ENCODE results near the gene FGF12. TPM values are rescaled to one million over a fixed set of nuclear protein-coding genes. Genes with fewer than 3 reads are reported as not detected.

FGF12 gene
- total and polyA plus RNA-seq, 9 donors = 3.0 to 5.4 (median 4.3) TPM

- no peaks in the 10 kb centered on the region for H3K27me3 ChIP-seq (ENCODE audit: control insufficient read depth, insufficient read depth, low read length)
- H3K4me3 ChIP-seq (ENCODE audit: low read length) = no peak overlapping the region
- no peaks in the 10 kb centered on the region for H3K4me1 ChIP-seq (ENCODE audit: control insufficient read depth, insufficient read depth, low read length)
- no CpG with 5 or more reads among the region's 6 CpGs for WGBS (ENCODE audit: insufficient coverage)
- H3K9me3 ChIP-seq (replicated peaks; ENCODE audit: control insufficient read depth, low read depth, low read length) = no peaks in the 10 kb centered on the region
- no peaks in the 10 kb centered on the region for H3K36me3 ChIP-seq (ENCODE audit: control insufficient read depth, insufficient read depth, low read length)
- H3K27ac ChIP-seq (ENCODE audit: low read length) = no peak overlapping the region
- no peak for DNase-seq
Observed at GRCh38 chr3:192170031-192170430, 557.3 kb downstream of the FGF12 start.

GRCh38 chr3:192169332-192169915 is 557.9 kb downstream of the FGF12 start:
- 100% methylated on average over 1 of the region's 4 CpGs for WGBS (ENCODE audit: insufficient coverage)
- Histone ChIP-seq H3K9me3 (replicated peaks; ENCODE audit: control insufficient read depth, low read depth, low read length) (no peaks in the 10 kb centered on the region), H3K4me3 (ENCODE audit: low read length) (no peak overlapping the region), H3K27me3 (ENCODE audit: control insufficient read depth, insufficient read depth, low read length) (no peaks in the 10 kb centered on the region), H3K36me3 (ENCODE audit: control insufficient read depth, insufficient read depth, low read length) (no peaks in the 10 kb centered on the region), H3K27ac (ENCODE audit: low read length) (no peak overlapping the region), H3K4me1 (ENCODE audit: control insufficient read depth, insufficient read depth, low read length) (no peaks in the 10 kb centered on the region)
- no peak for DNase-seq

- no peak overlapping the region for H3K4me3 ChIP-seq (ENCODE audit: low read length)
- no peak for DNase-seq
- H3K27me3 ChIP-seq (ENCODE audit: control insufficient read depth, insufficient read depth, low read length) = no peaks in the 10 kb centered on the region
- no peak overlapping the region for H3K27ac ChIP-seq (ENCODE audit: low read length)
- no peaks in the 10 kb centered on the region for H3K36me3 ChIP-seq (ENCODE audit: control insufficient read depth, insufficient read depth, low read length)
- H3K9me3 ChIP-seq (replicated peaks; ENCODE audit: control insufficient read depth, low read depth, low read length) = no peaks in the 10 kb centered on the region
- no peaks in the 10 kb centered on the region for H3K4me1 ChIP-seq (ENCODE audit: control insufficient read depth, insufficient read depth, low read length)
Observed at GRCh38 chr3:192168202-192168601, 559.1 kb downstream of the FGF12 start.

- no CpG with 5 or more reads among the region's 2 CpGs for WGBS (ENCODE audit: insufficient coverage)
- Histone ChIP-seq H3K4me3 (ENCODE audit: low read length) (no peak overlapping the region), H3K27me3 (ENCODE audit: control insufficient read depth, insufficient read depth, low read length) (no peaks in the 10 kb centered on the region), H3K27ac (ENCODE audit: low read length) (no peak overlapping the region), H3K9me3 (replicated peaks; ENCODE audit: control insufficient read depth, low read depth, low read length) (no peaks in the 10 kb centered on the region), H3K4me1 (ENCODE audit: control insufficient read depth, insufficient read depth, low read length) (no peaks in the 10 kb centered on the region), H3K36me3 (ENCODE audit: control insufficient read depth, insufficient read depth, low read length) (no peaks in the 10 kb centered on the region)
- DNase-seq = no peak
Observed at GRCh38 chr3:192165552-192165951, 561.8 kb downstream of the FGF12 start.

- no peaks in the 10 kb centered on the region for H3K4me1 ChIP-seq (ENCODE audit: control insufficient read depth, insufficient read depth, low read length)
- H3K36me3 ChIP-seq (ENCODE audit: control insufficient read depth, insufficient read depth, low read length) = no peaks in the 10 kb centered on the region
- no peak for DNase-seq
- H3K27me3 ChIP-seq (ENCODE audit: control insufficient read depth, insufficient read depth, low read length) = no peaks in the 10 kb centered on the region
- no peak overlapping the region for H3K4me3 ChIP-seq (ENCODE audit: low read length)
- H3K9me3 ChIP-seq (replicated peaks; ENCODE audit: control insufficient read depth, low read depth, low read length) = no peaks in the 10 kb centered on the region
- WGBS (ENCODE audit: insufficient coverage) = no CpG with 5 or more reads among the region's 1 CpG
- H3K27ac ChIP-seq (ENCODE audit: low read length) = no peak overlapping the region
Observed at GRCh38 chr3:192161661-192162060, 565.7 kb downstream of the FGF12 start.

- Histone ChIP-seq H3K4me1 (ENCODE audit: control insufficient read depth, insufficient read depth, low read length) (no peaks in the 10 kb centered on the region), H3K27ac (ENCODE audit: low read length) (no peak overlapping the region), H3K27me3 (ENCODE audit: control insufficient read depth, insufficient read depth, low read length) (no peaks in the 10 kb centered on the region), H3K36me3 (ENCODE audit: control insufficient read depth, insufficient read depth, low read length) (no peaks in the 10 kb centered on the region), H3K4me3 (ENCODE audit: low read length) (no peak overlapping the region), H3K9me3 (replicated peaks; ENCODE audit: control insufficient read depth, low read depth, low read length) (no peaks in the 10 kb centered on the region)
- no peak for DNase-seq
- no CpG with 5 or more reads among the region's 1 CpG for WGBS (ENCODE audit: insufficient coverage)
Observed at GRCh38 chr3:192156382-192156781, 571.0 kb downstream of the FGF12 start.

- H3K4me3 ChIP-seq (ENCODE audit: low read length) = no peak overlapping the region
- no peaks in the 10 kb centered on the region for H3K36me3 ChIP-seq (ENCODE audit: control insufficient read depth, insufficient read depth, low read length)
- H3K27ac ChIP-seq (ENCODE audit: low read length) = no peak overlapping the region
- DNase-seq = no peak
- WGBS (ENCODE audit: insufficient coverage) = no CpG with 5 or more reads among the region's 9 CpGs
- H3K9me3 ChIP-seq (replicated peaks; ENCODE audit: control insufficient read depth, low read depth, low read length) = no peaks in the 10 kb centered on the region
- no peaks in the 10 kb centered on the region for H3K27me3 ChIP-seq (ENCODE audit: control insufficient read depth, insufficient read depth, low read length)
- H3K4me1 ChIP-seq (ENCODE audit: control insufficient read depth, insufficient read depth, low read length) = no peaks in the 10 kb centered on the region
Observed at GRCh38 chr3:192155194-192155593, 572.1 kb downstream of the FGF12 start.

- H3K36me3 ChIP-seq (ENCODE audit: control insufficient read depth, insufficient read depth, low read length) = no peaks in the 10 kb centered on the region
- no peak for DNase-seq
- WGBS (ENCODE audit: insufficient coverage) = no CpG with 5 or more reads among the region's 4 CpGs
- H3K27me3 ChIP-seq (ENCODE audit: control insufficient read depth, insufficient read depth, low read length) = no peaks in the 10 kb centered on the region
- H3K4me1 ChIP-seq (ENCODE audit: control insufficient read depth, insufficient read depth, low read length) = no peaks in the 10 kb centered on the region
- H3K27ac ChIP-seq (ENCODE audit: low read length) = no peak overlapping the region
- no peak overlapping the region for H3K4me3 ChIP-seq (ENCODE audit: low read length)
- no peaks in the 10 kb centered on the region for H3K9me3 ChIP-seq (replicated peaks; ENCODE audit: control insufficient read depth, low read depth, low read length)
Observed at GRCh38 chr3:192133271-192133670, 594.1 kb downstream of the FGF12 start.

GRCh38 chr3:192130534-192131132 is 596.7 kb downstream of the FGF12 start:
- no peak overlapping the region for H3K4me3 ChIP-seq (ENCODE audit: low read length)
- DNase-seq = peak; percentile 65
- H3K27me3 ChIP-seq (ENCODE audit: control insufficient read depth, insufficient read depth, low read length) = no peaks in the 10 kb centered on the region
- H3K4me1 ChIP-seq (ENCODE audit: control insufficient read depth, insufficient read depth, low read length) = no peaks in the 10 kb centered on the region
- no peaks in the 10 kb centered on the region for H3K36me3 ChIP-seq (ENCODE audit: control insufficient read depth, insufficient read depth, low read length)
- H3K9me3 ChIP-seq (replicated peaks; ENCODE audit: control insufficient read depth, low read depth, low read length) = no peaks in the 10 kb centered on the region
- WGBS (ENCODE audit: insufficient coverage) = 33% methylated on average over 1 of the region's 4 CpGs
- H3K27ac ChIP-seq (ENCODE audit: low read length) = no peak overlapping the region

GRCh38 chr3:192129586-192129985 is 597.8 kb downstream of the FGF12 start:
- peak; percentile 13 for DNase-seq
- WGBS (ENCODE audit: insufficient coverage) = no CpG with 5 or more reads among the region's 1 CpG
- H3K4me1 ChIP-seq (ENCODE audit: control insufficient read depth, insufficient read depth, low read length) = no peaks in the 10 kb centered on the region

GRCh38 chr3:192128922-192129321 is 598.4 kb downstream of the FGF12 start:
- H3K36me3 ChIP-seq (ENCODE audit: control insufficient read depth, insufficient read depth, low read length) = no peaks in the 10 kb centered on the region
- DNase-seq = no peak
- H3K4me3 ChIP-seq (ENCODE audit: low read length) = no peak overlapping the region
- no peaks in the 10 kb centered on the region for H3K27me3 ChIP-seq (ENCODE audit: control insufficient read depth, insufficient read depth, low read length)
- H3K9me3 ChIP-seq (replicated peaks; ENCODE audit: control insufficient read depth, low read depth, low read length) = no peaks in the 10 kb centered on the region
- no CpG with 5 or more reads among the region's 4 CpGs for WGBS (ENCODE audit: insufficient coverage)
- no peak overlapping the region for H3K27ac ChIP-seq (ENCODE audit: low read length)
- no peaks in the 10 kb centered on the region for H3K4me1 ChIP-seq (ENCODE audit: control insufficient read depth, insufficient read depth, low read length)

More at GRCh38 chr3:192129586-192129985, 597.8 kb downstream of the FGF12 start:
- Histone ChIP-seq H3K27me3 (ENCODE audit: control insufficient read depth, insufficient read depth, low read length) (no peaks in the 10 kb centered on the region), H3K4me3 (ENCODE audit: low read length) (no peak overlapping the region), H3K9me3 (replicated peaks; ENCODE audit: control insufficient read depth, low read depth, low read length) (no peaks in the 10 kb centered on the region), H3K36me3 (ENCODE audit: control insufficient read depth, insufficient read depth, low read length) (no peaks in the 10 kb centered on the region), H3K27ac (ENCODE audit: low read length) (no peak overlapping the region)
